ENCODE results near the gene GINS3. TPM values are rescaled to one million over a fixed set of nuclear protein-coding genes. Genes with fewer than 3 reads are reported as not detected.

GINS3 gene
- total RNA-seq, 2 donors from 2014 or later = 2.5 to 11.7 TPM

DNA sequence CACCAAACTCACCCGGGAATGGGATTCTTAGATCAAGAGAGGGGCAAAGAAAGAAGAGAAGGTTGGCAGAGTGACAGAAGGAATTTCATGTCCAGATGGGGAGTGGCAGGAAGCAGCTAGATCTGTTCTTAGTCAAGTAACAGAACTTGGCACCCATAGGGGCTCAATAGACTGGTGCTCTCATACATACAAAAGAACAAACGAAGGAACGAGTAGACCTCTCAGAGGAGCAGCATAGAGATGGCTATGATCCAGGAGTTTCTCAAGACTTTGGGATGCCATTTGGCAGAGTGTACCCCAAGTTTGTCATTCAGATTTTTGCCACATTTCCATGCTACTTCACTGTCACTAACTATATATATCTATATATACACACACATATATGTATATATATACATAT, 47.9 kb downstream of the GINS3 start:
- Histone ChIP-seq H3K27me3 (no peaks in the 10 kb centered on the region), H3K27ac (no peak overlapping the region), H3K9ac (ENCODE audit: low read depth in 2 of 2, low read length in 2 of 2) (no peak overlapping the region), H3K36me3 (no peaks in the 10 kb centered on the region), H3K4me1 (no peaks in the 10 kb centered on the region), H3K4me3 (no peak overlapping the region), H3K9me3 (no peaks in the 10 kb centered on the region)
- TF ChIP-seq, protein P1, sequence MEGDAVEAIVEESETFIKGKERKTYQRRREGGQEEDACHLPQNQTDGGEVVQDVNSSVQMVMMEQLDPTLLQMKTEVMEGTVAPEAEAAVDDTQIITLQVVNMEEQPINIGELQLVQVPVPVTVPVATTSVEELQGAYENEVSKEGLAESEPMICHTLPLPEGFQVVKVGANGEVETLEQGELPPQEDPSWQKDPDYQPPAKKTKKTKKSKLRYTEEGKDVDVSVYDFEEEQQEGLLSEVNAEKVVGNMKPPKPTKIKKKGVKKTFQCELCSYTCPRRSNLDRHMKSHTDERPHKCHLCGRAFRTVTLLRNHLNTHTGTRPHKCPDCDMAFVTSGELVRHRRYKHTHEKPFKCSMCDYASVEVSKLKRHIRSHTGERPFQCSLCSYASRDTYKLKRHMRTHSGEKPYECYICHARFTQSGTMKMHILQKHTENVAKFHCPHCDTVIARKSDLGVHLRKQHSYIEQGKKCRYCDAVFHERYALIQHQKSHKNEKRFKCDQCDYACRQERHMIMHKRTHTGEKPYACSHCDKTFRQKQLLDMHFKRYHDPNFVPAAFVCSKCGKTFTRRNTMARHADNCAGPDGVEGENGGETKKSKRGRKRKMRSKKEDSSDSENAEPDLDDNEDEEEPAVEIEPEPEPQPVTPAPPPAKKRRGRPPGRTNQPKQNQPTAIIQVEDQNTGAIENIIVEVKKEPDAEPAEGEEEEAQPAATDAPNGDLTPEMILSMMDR (IDR thresholded peaks at IDR 0.05) = no peak
- intact Hi-C loops (cut with DNase I) = no loop called here
- no peak for DNase-seq

DNA sequence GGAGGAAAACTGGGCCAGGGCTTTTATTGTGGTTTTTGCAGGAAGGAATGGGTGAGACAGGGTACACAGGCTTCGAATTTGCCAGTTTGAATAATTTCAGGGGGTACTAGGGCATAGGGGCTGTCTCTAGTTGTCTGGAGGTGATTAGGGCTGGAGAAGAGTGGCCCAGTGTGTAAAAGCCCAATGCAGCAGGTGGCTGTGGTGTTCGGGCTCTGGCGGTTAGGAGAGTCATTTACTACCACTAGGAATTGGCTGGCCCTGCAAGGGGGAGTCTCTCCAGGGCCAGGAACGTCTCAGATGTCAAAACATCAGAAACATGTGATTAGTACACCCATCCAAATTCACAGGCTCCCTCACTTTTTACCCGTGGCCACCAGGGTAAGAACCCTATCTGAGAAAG, 50.3 kb downstream of the GINS3 start:
- no peak for DNase-seq
- Histone ChIP-seq H3K27me3 (no peaks in the 10 kb centered on the region), H3K27ac (no peak overlapping the region), H3K36me3 (no peaks in the 10 kb centered on the region), H3K9me3 (no peaks in the 10 kb centered on the region), H3K4me1 (no peaks in the 10 kb centered on the region), H3K9ac (ENCODE audit: low read depth in 2 of 2, low read length in 2 of 2) (no peak overlapping the region), H3K4me3 (no peak overlapping the region)
- intact Hi-C loops (cut with DNase I) = no loop called here
- TF ChIP-seq, protein P1 (IDR thresholded peaks at IDR 0.05) = no peak

DNA sequence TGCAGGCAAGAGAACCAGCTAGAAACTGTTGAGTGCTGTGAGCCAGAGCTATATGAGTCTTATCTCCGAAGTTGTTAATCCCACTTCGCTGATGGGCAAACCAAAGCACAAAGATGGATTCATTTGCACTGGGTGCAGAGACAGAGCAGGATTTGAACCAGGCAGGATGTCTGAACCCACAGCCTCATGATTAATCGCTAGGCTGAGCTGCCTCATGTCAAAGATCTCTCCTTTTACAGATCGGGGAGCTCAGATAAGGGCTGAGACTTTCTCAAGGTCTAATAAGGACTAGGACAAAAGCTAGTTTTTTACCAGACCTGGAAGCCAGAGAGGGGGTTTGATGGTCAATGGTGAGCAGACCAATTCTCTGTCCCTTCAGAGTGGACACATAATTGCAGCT, 51.5 kb downstream of the GINS3 start:
- Histone ChIP-seq H3K4me3 (no peak overlapping the region), H3K27me3 (no peaks in the 10 kb centered on the region), H3K4me1 (no peaks in the 10 kb centered on the region), H3K27ac (no peak overlapping the region), H3K9ac (ENCODE audit: low read depth in 2 of 2, low read length in 2 of 2) (no peak overlapping the region), H3K36me3 (no peaks in the 10 kb centered on the region), H3K9me3 (no peaks in the 10 kb centered on the region)
- TF ChIP-seq, protein P1 (IDR thresholded peaks at IDR 0.05) = no peak
- intact Hi-C loops (cut with DNase I) = no loop called here
- DNase-seq = no peak

DNA sequence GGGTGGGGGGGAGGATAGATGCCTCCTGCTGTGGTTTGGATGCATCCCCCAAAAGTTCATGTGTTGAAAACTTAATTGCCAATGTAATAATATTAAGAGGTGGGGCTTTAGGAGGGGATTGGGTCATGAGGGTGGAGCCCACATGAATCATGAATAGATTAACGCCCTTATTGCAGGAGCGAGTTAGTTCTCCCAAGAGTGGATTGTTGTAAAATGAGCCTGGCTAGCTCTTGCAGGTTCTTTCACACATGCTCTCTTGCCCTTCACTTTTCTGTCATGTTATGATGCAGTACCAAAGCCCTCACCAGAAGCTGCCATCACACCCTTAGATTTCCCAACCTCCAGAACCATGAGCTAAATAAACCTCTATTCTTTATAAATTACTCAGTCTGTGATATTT, 52.0 kb downstream of the GINS3 start:
- no peak overlapping the region for H3K27ac ChIP-seq
- TF ChIP-seq, protein P1 (IDR thresholded peaks at IDR 0.05) = no peak
- H3K27me3 ChIP-seq = no peaks in the 10 kb centered on the region
- H3K4me1 ChIP-seq = no peaks in the 10 kb centered on the region
- intact Hi-C loops (cut with DNase I) = no loop called here
- no peak for DNase-seq
- no peak overlapping the region for H3K4me3 ChIP-seq
- H3K9me3 ChIP-seq = no peaks in the 10 kb centered on the region
- H3K9ac ChIP-seq (ENCODE audit: low read depth in 2 of 2, low read length in 2 of 2) = no peak overlapping the region
- no peaks in the 10 kb centered on the region for H3K36me3 ChIP-seq

DNA sequence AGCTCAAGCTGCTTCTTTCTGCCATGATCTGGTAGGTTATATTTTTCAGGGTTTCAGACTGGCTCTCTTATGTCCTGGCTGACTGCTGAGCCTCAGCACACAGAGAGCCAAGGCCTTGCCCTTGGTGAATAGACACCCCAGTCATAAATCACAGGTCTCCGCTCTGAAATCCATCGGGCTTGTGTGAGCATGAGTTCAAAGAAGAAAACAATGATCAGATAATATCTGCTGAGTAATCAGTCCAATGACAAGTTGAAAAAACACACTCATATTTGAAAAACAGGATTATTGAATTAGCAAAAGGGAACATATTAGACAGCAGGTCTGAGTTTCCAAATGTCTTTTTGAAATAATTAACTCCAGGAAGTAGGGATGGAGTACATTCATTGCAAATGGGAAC, 56.6 kb downstream of the GINS3 start:
- no peaks in the 10 kb centered on the region for H3K27me3 ChIP-seq
- no peak overlapping the region for H3K4me3 ChIP-seq
- H3K27ac ChIP-seq = no peak overlapping the region
- TF ChIP-seq, protein P1 (IDR thresholded peaks at IDR 0.05) = no peak
- no peak overlapping the region for H3K9ac ChIP-seq (ENCODE audit: low read depth in 2 of 2, low read length in 2 of 2)
- no peaks in the 10 kb centered on the region for H3K9me3 ChIP-seq
- intact Hi-C loops (cut with DNase I) = no loop called here
- no peaks in the 10 kb centered on the region for H3K4me1 ChIP-seq
- no peak for DNase-seq
- no peaks in the 10 kb centered on the region for H3K36me3 ChIP-seq

DNA sequence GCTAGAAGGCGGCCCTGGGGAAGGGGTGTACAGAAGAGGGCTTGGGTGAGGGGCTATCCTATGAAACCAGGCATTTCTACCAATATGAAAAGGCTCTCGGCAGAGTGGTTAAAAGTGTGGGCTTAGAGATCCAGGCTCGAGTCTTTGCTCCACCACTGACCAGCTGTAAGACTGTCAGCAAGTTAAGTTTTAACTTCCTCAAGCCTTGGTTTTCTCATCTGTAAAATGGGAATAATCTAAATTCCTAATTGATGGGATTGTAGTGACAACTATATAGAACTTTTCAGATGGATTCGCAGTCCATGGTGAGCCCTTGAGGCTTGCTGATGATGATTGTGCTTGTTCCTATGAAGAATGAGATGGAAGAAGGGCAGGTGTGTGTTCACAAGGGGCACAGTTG, 57.0 kb downstream of the GINS3 start:
- Histone ChIP-seq H3K4me1 (no peaks in the 10 kb centered on the region), H3K27ac (no peak overlapping the region), H3K36me3 (no peaks in the 10 kb centered on the region), H3K4me3 (no peak overlapping the region), H3K27me3 (no peaks in the 10 kb centered on the region), H3K9ac (ENCODE audit: low read depth in 2 of 2, low read length in 2 of 2) (no peak overlapping the region), H3K9me3 (no peaks in the 10 kb centered on the region)
- intact Hi-C loops (cut with DNase I) = no loop called here
- DNase-seq = no peak
- TF ChIP-seq, protein P1 (IDR thresholded peaks at IDR 0.05) = no peak

All from colonic mucosa (tissue), 4 donors.